HPDE6-E6E7 (cell line): ENCODE results near the gene RCAN3.

Experiments
- DNase-seq: peaks from one replicate; pipeline ENCODE4 v3.0.0; 2011; ENCODE audit warnings: missing footprints; ENCODE audit errors: extremely low spot score

The RCAN3 gene

DNA sequence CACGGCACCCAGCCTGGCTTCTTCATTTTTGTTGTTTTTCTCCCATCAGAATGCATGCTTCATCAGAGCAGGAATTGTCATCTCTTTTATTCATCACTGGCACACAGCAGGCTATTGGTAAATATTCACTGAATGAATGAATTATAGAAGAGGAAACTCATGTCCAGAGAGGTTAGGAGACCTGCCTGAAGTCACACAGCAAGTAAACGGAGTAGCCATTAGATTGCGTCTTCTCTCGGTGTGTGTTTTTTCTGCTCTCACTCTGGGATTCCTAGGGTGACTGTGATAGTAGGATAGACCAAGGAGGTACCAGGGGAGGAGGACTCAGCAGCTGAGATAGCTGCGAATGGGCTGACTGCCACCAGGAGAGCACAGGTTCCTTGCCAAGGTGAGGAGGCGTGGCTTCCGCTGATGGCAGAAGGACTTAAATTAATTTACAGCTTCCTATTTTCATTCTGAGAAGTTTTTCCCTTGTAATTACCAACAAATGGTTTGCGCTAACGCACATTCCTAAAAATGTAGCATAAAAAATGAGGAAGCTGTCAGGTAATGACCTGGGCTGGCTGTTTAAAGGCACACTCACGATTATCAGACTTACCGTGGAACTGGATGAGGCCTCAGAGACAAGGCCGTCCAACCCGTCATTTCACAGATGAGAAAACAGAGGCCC lies 48.8 kb downstream of the RCAN3 start:
- no peak for DNase-seq

DNA sequence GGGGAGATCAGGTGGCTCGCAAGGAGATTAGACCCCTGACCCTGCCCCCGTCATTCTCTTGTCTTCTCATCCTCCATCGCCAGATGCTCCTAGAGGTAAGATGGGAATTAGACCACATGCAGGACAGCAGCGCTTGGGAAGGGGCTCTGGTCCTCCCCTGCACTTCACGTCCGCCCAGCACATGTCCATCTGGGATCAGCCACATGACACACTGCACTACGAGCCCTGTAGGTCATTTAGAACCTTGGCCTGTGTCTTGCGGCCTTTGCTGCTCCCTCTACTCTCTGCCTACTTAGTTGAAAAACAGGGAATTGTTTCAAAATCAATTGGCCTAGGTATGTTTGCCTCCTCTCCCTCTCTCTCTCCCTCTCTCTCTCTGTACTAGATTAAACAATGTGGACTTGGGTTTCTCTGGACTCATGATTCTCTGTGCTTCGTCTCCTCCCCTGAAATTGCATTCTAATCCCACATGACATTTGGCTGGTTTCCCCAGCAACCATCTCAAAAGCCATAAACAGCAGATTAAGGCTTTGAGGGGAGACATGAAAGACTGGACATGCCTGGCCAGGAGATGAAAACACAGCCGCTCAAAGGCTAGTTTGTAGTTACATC lies 49.4 kb downstream of the RCAN3 start:
- DNase-seq, result no peak

DNA sequence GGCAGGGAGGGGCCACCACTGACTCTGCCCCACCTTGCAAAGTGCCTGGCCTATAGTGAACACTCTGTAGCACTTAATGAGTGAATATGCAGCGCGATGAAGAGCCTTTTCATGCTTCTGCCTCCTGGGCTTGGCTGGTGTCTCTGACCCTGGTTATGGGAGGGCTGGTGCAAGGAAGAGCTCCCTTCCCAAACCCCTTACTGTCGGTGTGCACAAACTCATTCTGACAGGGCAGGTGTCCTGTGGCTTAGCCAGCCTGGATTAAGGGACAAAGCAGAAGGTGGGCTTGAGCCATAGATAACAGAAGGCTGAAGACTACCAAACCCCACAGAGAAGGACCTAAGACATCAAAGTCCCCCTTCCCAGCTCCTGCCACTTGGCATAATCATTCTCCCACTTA lies 51.3 kb downstream of the RCAN3 start:
- DNase-seq, result no peak

DNA sequence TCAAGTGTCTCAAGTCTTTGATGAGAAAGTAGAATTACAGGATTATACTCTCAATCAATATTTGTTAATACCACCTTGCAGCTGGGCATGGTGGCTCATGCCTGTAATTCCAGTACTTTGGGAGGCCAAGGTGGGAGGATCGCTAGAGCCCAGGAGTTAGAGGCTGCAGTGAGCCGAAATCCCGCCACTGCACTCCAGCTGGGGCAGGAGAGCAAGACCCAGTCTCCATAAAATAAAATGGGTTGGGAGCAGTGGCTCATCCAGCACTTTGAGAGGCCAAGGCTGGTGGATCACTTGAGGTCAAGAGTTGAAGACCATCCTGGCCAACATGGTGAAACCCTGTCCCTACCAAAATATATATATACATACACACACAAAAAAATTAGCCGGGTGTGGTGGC lies 52.1 kb downstream of the RCAN3 start:
- DNase-seq, result no peak

DNA sequence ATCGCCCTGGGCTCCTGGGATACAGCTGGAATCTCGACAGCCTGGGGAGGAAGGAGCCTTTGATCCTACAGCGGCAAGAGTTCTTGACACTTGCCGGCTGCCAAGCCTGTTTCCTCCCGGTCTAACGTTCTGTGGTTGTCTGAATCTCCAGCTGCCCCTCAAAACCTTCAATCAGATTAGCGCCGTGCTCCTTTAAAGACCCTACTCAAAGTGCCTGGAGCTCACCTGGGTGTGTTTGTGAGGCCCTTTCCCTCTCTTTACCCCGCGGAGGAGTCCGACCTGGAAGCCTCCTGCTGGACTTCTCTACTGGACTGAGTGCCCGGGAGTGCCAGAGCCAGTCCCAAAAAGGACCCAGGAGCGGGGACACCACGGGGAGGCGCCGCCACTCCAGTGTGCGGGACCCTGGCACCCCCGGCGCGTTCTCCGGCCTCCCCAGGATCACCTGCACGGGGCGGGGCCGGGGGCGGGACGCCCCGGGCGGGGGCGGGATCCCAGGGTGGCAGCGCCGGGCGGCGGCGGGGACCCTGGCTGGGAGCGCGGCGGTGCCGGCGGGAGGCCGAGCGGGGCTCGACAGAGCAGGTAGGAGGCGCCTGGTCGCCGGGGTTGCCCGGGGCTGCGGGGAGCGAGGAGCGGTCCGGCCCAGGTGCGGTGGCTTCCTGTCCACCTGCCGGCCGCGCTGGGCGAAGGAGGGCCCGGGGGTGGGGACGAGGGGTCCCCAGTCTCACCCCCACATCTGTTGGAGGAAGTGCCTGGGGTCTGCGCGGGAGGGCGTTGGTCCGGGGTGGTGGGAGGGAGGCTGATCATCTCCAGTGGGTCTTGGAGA lies 53.2 kb downstream of the RCAN3 start, which contains the start of gene NCMAP:
NCMAP (plus strand) TSS at position 497 of the 823 bp plus-strand sequence. CDS start 39,344 bp downstream, outside the sequence.
- no peak for DNase-seq

DNA sequence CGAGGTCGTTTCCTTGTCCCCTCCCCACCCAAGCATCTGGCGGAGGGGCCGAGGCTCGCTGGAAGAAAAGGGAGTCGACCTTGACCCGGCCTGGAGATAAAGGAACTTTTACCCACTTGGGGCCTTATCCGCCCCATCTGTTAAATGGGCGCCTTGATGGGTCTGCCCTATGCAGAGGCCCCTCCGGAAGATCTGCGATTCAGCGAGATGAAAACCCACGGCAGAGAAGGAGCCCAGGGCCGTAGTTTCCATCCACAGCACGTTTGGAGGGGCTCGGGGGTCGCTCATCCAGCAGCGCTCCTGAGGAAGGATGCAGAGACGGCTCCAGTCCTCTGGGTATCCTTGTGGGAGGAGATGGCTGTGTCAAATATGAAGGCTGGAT lies 53.8 kb downstream of the RCAN3 start:
- DNase-seq, result no peak

DNA sequence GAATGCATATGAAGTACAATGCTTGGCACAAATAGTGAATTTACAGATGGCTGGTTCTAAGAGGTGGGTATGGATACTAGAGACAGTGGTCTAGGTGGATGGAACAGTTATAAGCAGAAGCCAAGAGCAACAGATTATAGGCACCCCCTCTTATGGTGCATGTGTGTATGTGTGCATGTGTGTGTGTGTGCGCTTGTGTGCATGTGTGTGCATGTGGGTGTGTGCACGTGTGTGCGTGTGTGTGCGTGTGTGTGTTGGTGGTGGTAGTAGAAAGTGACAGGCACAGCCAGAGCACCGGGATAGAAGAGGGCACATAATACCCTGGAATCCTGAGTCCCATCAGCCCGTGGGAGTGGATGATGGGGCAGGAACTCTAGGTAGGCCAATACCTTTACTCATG lies 54.6 kb downstream of the RCAN3 start:
- no peak for DNase-seq

DNA sequence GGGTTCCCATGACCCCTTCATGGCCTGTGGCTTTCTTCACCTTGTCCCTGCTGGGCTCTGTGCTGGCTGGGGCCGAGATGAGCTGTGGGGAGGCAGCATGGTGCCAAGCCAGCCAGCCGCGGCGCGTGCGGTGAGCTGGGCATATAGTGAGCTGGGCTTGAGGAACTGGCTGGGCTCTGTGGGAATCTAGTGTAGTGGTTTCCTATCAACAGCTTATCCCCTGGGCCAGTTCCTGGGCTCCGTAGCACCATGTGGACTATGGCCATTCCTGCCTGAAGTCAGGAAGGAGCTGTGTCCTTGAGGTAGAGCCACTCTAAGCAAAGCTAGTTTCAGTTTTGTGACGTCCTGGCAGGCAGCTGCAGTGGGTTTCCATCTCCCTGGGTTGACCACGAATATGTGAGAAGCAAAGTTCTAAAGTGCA lies 55.1 kb downstream of the RCAN3 start:
- no peak for DNase-seq

DNA sequence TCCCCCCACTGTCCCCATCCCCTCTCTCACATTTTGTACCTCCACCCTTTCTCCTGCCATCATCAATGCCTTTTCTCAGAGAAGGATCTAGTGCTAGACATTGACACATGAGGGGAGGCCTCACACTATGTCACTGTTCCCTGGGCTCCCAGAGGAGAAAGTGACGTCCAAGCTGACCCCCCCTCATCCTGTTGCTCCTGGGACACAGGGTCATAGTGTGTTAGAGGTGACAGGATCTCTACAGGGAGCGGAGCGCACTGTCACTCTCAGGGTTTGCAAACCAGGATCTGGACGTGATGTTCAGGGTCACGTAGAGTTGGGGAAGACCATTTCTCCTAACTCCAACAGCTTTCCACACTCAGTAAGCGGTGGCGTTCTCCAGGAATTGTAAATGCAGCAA lies 55.8 kb downstream of the RCAN3 start:
- DNase-seq, result no peak

DNA sequence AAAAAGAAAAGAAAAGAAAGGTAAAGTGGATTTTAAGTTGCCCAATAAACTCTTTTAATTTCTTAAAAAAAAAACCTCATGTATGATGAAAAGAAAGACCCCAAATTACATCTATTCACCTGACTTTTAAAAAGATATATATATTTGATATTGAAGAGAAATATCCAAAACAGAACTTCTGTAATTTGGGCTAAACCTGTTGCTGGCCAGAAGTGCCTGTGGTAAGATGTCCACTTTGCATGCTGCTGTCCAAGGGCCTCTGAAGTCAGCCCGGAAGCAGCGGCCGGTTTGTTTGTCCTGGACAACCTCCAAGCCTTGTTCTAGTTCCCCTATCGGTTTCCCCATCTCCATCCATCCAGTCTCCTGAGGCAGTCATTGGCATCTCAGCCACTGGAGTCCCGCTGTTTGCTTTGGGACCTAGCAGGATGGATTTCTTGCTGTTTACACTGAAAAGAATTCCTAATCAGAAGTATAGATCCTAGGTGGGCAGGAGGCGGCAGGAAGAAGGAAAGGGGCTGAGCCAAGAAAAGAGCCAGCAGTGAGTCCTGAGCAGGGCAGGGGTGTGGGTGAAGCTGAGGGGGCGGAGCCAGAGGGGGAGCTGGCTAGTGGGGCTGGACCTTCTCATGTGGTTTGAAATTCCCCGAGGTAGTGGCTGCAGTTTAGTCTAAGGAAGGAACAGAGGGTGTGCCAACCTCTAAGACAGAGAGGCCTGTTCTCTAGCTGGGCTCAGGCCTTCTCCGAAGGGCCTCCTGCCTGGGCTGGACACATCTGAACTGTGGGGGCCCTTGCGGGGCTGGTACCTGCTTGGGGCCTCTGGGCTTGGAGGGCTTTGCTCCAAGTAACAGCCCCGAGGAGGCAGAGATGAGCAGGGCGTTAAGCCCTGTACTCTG lies 56.5 kb downstream of the RCAN3 start:
- no peak for DNase-seq

DNA sequence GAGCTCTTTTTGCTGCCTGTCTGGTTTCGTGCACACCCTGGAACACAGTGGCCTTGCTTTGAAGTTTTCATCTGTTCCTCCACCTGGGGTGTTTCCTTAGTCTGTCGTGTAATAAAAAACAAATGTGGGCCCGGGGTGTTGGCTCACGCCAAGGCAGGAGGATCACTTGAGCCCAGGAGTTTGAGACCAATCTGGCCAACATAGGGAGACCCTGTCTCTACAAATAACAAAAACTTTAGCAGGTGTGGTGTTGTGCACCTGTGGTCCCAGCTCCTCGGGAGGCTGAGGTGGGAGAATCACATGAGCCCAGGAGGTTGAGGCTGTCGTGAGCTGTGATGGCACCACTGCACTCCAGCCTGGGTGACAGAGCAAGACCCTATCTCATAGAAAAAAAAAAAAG lies 57.7 kb downstream of the RCAN3 start:
- no peak for DNase-seq

DNA sequence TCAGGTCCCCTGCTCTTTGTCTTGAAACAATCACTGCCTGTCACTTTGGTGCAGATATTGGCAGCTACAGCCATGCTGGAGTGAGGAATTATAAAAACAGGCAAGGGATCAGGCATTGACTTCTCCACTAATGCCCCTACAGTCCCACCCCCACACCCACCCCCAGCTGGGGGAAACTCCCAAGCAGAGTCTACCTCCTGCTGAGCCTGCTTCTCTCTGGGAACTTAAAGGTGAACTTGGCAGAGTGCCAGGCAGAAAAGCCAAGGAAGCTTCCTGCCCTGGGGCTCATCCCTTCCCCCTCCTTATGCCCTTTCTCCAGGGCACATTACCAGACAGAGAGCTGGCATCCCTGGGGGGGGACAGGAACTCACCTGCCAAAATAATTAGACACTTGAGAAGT lies 60.0 kb downstream of the RCAN3 start:
- no peak for DNase-seq

DNA sequence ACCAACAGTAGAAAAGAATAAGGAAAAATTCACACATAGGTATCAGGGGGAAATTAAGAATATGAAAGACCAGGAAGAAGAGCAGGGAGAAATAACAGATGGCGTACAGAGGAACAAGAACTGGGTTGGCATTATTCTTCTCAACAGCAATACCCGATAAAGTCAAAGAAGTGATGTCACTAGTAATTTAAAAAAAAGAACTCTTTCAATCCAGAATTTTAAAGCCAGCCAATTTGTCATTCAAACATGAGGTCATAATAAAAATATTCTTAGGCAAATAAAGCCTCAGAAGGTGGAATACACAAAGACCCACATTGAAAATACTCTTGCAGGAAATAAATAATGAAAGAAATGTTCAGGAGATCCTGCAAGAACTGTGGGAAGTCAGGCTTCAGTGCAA lies 62.1 kb downstream of the RCAN3 start:
- DNase-seq, result no peak

DNA sequence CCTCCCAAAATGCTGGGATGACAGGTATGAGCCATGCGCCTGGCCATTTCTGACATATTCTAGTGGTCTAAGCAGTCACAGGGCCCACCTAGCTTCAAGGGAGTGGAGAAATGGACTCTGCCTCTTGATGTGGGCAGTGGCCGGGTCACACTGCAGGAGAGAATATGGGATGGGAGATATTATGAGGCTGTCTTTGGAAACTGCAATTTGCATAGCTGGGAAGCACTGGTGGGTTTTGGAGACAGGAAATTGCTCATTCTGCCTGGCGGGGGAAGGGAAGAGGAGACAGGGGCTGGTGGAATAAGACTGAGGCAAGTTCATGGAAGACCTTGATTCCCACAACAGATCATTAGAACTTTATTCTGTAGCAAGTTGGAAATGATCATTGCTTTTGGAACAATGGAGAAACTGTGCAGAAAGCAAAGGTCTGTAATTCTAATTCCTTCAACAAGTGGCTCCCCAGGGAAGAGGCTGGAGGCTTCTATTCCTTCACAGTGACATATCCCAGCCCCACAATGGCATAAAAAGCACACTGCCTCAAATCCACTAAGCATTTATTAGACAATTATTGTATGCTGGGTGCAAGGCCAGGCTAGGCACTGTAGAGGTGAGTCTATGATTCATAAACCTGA lies 63.7 kb downstream of the RCAN3 start:
- DNase-seq, result no peak

DNA sequence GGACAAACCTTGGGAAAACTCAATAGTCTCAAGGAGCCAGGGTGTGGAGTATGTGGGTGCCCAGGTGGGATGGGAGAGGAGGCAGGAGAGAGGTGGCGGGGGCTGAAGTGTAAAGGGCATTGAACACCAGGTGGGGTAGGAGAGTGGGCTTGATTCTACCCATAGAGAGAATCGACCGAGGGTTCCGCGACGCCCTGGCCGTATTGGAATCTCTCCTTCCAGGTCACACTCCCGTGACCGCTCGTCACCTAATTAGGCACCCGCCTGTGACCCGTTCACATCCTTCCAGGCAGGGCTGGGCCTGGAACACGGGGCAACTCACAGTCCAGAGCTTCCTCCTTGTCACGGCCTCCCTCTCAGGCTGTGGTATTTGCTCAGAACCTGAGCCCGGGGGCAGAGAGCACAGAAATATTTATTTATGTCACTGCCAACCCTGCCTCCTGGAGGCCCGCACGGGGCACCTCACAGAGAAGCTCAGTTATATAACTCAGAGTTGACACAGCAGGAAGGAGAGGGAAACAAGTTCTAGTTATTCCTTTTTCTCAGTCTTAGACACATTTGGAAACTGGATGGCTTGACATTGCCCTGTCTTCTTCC lies 65.3 kb downstream of the RCAN3 start:
- DNase-seq, result peak; percentile 37

DNA sequence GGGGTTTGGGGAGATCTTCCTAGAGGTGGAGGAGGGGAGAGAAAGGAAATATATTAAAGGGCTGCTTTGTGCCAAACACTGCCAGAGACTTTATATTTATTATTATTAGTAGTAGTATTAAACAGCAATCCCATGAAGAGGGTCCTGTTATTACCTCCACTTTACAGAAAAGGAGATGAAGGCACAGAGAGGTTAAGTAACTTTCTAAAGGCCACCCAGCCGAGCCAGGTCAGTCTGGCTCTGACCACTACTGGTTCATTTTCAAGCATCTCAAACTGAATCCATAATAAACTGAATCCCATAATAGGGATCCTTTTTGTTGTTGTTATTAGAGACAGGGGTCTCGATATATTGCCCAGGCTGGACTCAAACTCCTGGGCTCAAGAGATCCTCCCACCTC lies 65.8 kb downstream of the RCAN3 start:
- DNase-seq, result no peak

DNA sequence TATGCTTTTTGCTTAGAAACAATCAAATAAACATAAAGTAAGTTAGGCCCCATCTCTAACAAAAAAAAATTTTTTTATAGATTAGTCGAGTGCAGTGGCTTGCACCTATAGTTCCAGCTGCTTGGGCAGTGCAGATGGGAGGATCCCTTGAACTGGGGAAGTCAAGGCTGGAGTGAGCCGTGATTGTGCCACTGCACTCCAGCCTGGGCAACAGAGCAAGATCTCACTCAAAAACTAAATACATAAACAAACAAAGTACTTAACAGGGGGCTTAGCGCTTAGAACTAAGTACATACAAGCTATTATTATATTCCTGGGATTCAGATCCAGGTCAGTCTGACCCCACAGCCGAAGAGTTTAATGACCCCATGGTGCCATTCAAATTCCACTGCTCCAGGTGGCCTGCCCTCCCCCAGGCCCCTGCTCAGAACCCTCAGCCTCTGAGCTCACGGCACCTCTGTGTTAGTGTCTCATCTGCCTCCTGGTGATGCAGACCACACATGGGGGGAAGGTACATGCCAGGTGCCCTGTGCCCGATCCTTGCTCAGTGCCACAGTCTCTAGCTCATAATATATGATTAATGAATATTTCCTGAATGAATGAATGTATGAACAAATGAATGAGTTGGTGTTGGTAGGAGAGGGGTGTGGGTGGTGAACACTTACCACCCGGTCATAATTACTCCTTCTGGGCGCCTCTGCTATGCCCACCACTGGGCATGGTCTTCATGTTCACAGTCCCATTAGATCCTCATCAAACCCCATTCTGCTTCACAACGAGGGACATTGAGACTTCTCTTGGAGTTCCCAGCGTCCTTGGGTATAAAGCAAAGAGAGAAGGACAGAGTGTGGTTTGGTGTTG lies 67.9 kb downstream of the RCAN3 start:
- DNase-seq, result no peak

DNA sequence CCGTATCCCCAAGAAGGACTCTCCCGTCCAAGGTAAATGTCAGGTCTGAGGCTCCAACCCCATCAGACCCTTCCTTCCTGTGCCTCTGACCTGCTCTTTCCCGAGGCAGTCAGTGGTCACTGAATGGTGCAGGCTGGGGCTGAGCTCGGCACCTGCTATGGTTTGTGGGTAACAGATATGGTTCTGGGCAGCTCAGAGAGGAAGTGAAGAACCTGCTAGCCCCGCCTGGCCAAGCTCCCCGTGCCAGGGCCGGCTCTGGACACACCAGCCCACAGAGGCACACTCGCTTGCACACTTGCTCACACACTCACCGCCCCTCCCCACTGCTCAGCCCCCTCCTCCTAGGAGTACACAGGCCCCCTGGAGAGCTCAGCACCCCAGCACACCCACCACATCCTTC lies 69.7 kb downstream of the RCAN3 start:
- no peak for DNase-seq

DNA sequence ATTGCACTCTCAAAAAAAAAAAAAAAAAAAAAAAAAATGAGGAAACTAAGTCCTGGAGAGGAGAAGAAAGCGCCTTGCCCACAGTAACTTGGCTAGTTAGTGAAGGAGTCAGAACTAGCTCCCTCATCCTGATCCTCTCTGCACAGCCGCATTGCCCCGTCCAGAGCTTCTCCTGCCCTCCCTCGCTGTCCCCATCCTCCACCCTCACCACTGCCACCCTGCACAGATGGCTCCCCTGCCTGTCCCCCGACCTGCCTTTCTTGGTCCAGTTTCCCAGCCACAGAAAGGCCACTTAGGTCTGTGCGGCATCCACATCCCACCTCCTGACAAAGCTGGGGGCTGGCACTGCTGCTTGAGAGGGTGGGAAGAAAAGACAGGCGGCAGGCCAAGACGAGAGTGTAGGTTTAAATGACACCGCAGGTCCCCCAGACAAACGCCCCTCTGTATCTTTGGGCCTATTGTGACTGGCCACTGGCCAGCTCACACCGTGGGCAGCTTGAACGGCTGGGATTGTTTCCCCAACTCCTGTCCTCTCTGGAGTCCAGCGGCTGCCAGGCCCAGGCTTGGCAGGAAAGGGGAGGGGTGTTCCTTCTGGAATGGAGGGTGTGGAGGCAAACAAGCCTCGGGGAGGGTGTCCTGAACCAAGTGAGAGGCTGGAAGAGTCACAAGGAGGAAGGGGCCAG lies 73.4 kb downstream of the RCAN3 start:
- DNase-seq, result no peak
